Activated CD8-positive, alpha-beta T cell treated with anti-CD3 and anti-CD28 coated beads for 36 hours (primary cell): Measurements from ENCODE around the gene ALKAL2. TPM values are rescaled to one million over a fixed set of nuclear protein-coding genes. Genes with fewer than 3 reads are reported as not detected.

Source experiments
- ATAC-seq: fragments of 200-7000 bp; cut with Tn5 transposase; one replicate; pipeline ENCODE4 v1.10.0; 2021; ENCODE audit warnings: mild to moderate bottlenecking, moderate library complexity
- CTCF ChIA-PET: fragments of 350-600 bp; sonication (Branson Sonifier 250); formaldehyde crosslinking; loops from one replicate; lab custom pipeline; 2021; ENCODE audit warnings: antibody characterized with exemption; lab: Charles Lee
- POLR2A ChIA-PET: fragments of 350-600 bp; sonication (Branson Sonifier 250); formaldehyde crosslinking; loops from one replicate; lab custom pipeline; 2021; ENCODE audit warnings: antibody characterized with exemption; lab: Charles Lee
- DNase-seq: peaks from one replicate; pipeline ENCODE4 v3.0.0-alpha.2; 2020
- H3K27ac Mint-ChIP-seq: one replicate; pipeline ENCODE4 v1.8.0; 2021; ENCODE audit warnings: mild to moderate bottlenecking, mixed read lengths
- H3K27me3 Mint-ChIP-seq: one replicate; pipeline ENCODE4 v1.8.0; 2021; ENCODE audit warnings: mixed read lengths
- H3K36me3 Mint-ChIP-seq: one replicate; pipeline ENCODE4 v1.8.0; 2021; ENCODE audit warnings: low read depth, mixed read lengths
- H3K4me1 Mint-ChIP-seq: one replicate; pipeline ENCODE4 v1.8.0; 2021; ENCODE audit warnings: low read depth, mixed read lengths
- H3K4me3 Mint-ChIP-seq: one replicate; pipeline ENCODE4 v1.8.0; 2021; ENCODE audit warnings: mild to moderate bottlenecking, moderate library complexity, mixed read lengths
- H3K9me3 Mint-ChIP-seq: one replicate; pipeline ENCODE4 v1.8.0; 2021; ENCODE audit warnings: mixed read lengths
- intact Hi-C: fragments of 100-400 bp; cut with micrococcal nuclease; formaldehyde crosslinking; loops from one replicate; pipeline ENCODE4 v1.10.0; 2022
- total RNA-seq, 2 experiments: library from RNA; stranded (reverse); gene quantifications; one replicate each; pipeline ENCODE4 v1.2.3, GENCODE V29; 2021
- TF ChIP-seq, protein P1 (sequence below): fragments of 200-600 bp; IDR thresholded peaks from one replicate; pipeline ENCODE4 v1.8.0; 2022; ENCODE audit warnings: antibody characterized with exemption, mild to moderate bottlenecking

The ALKAL2 gene
- total RNA-seq, 2 experiments from 2014 or later: not detected

DNA sequence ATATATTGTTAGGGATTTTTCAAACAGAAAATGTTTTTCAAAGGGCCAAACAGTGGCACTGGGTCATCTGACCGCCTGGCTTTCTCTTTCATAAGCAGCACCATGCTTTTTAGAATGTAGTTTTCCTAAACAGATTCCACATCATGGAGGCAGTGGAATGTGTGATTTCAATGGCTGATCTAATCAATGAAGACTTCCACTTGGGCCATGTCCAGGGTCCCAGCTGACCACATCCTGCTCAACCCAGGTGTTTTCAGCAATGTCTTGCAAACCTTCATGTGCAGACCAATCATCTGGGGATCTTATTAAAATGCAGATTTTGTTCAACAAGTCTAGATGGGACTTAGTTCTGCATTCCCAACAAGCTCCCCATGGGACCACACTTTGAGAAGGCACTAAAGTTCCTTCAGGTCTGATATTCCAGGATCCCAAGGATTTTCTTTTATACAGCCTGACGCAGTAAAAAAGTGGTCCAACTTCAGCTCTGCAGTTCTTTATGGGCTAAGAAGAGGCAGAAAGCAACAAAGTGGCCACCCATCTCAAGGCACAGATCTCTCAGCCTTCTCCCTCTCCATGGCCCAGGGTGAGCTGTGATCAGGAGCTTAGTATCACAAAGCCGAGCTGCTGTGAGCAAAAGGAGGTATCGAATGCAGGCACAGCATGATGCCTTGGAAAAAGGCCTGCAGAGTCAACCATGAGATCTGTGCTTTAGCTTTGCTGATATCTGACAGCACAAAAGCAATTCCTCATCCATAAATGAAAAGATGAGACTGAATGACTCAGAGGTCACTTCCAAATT is 3.7 kb downstream of the ALKAL2 start:
- Mint-ChIP-seq H3K36me3 (peaks cover 17% of the 10 kb centered on the region), H3K27ac (no peak overlapping the region), H3K27me3 (peaks cover 11% of the 10 kb centered on the region), H3K9me3 (no peaks in the 10 kb centered on the region), H3K4me3 (no peak overlapping the region), H3K4me1 (peaks cover 6% of the 10 kb centered on the region)
- ChIA-PET CTCF (no interaction called here), POLR2A (no interaction called here)
- intact Hi-C loops: no loop called here
- no peak for ATAC-seq
- no peak for DNase-seq
- TF ChIP-seq, protein P1, sequence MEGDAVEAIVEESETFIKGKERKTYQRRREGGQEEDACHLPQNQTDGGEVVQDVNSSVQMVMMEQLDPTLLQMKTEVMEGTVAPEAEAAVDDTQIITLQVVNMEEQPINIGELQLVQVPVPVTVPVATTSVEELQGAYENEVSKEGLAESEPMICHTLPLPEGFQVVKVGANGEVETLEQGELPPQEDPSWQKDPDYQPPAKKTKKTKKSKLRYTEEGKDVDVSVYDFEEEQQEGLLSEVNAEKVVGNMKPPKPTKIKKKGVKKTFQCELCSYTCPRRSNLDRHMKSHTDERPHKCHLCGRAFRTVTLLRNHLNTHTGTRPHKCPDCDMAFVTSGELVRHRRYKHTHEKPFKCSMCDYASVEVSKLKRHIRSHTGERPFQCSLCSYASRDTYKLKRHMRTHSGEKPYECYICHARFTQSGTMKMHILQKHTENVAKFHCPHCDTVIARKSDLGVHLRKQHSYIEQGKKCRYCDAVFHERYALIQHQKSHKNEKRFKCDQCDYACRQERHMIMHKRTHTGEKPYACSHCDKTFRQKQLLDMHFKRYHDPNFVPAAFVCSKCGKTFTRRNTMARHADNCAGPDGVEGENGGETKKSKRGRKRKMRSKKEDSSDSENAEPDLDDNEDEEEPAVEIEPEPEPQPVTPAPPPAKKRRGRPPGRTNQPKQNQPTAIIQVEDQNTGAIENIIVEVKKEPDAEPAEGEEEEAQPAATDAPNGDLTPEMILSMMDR: no peak

DNA sequence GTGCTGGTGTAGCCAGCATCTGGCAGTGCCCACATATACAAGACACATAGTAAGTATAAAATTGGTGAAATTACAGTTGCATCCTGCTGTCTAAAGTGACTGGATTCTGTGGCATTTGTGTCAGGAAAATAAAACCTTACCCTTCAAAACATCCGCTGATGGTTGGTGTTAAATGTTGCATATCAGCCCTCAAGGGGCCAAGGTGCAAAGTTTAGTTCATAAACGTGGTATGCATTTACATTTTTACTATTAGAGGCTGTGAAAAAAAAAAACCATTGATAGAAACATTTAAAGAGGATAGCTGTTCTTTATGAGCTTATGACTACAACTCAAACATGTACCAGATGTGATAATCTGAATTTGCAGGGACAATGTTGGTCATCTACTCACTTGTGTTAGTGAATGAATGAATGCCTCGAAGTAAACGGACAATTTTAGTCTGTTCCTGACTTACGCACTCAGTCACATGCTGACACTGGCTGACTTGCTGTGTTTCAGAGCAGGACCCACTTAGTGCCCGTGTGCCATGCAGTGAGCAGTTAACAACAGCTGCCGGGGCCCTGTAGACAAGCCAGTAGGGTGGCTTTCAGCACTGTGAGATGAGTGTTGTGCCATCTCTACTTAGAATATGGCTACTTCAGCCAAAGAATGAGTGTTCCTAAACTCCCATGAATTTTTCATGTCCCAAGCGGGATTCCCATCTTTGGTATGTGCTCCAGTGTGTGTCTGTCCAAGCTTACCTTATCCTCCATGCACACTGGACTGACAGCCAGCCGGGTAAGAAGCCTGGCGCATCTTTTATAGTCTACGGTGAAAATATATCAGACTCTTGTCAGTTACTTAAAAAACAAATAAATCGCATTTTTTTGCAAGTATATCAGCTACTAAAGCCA is 5.3 kb downstream of the ALKAL2 start:
- peaks cover 4% of the 10 kb centered on the region for H3K4me1 Mint-ChIP-seq
- H3K4me3 Mint-ChIP-seq: no peak overlapping the region
- no peak overlapping the region for H3K27ac Mint-ChIP-seq
- ATAC-seq (no peak), DNase-seq (no peak)
- peaks cover 9% of the 10 kb centered on the region for H3K27me3 Mint-ChIP-seq
- peaks cover 25% of the 10 kb centered on the region for H3K36me3 Mint-ChIP-seq
- H3K9me3 Mint-ChIP-seq: no peaks in the 10 kb centered on the region
- TF ChIP-seq, protein P1: no peak
- ChIA-PET CTCF (interaction anchor here (1.5 kb wide), 1 partner anchor 8 kb away, joined by 4 read pairs; no protein-coding TSS in a partner anchor), POLR2A (interaction anchor here (1.3 kb wide), 1 partner anchor 10 kb away, joined by 5 read pairs; no protein-coding TSS in a partner anchor)
- intact Hi-C loops: no loop called here

DNA sequence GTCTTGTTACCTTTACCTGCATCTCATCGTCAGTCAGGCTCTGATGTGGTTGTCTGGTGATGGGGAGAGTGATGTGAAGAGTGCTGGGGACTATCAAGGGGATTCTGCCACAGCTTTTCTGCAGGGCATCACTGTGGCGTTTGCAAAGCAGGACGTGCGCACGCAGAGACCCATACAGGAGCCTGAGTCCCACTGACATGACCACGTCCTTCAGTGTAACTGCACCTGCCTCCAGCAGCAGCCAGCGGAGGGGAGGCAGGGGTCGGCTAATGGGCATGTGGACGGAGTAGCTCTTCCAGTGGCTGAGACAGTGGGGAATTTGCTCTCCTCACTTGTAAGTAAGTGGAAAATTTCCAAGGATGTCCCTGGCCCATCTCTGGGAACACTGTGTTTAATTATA is 6.5 kb downstream of the ALKAL2 start:
- H3K36me3 Mint-ChIP-seq: peaks cover 34% of the 10 kb centered on the region

DNA sequence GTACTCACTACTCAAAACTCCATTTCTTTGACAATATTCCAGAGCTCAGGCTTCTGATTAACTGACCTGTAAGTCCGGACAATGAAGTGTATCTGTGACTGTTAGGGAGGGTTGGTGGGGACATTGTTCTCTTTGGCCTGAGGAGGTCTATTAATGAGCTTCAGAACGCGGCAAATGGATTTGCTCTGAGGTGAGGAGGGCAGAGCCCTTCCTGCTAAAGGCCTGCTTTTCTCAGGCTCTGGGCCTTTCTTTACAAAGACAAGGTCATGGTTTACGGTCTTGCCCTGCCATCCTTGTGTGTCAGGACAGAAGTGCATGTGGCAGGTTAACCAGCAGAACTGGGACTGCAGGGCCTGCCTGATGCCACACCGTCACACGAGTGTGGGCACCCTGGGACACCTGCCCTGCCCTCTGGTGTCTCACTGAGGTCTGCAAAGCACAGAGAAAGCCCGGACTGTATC is 7.2 kb downstream of the ALKAL2 start:
- Mint-ChIP-seq H3K36me3 (peaks cover 37% of the 10 kb centered on the region), H3K27me3 (no peaks in the 10 kb centered on the region), H3K4me3 (no peak overlapping the region), H3K27ac (no peak overlapping the region), H3K9me3 (no peaks in the 10 kb centered on the region), H3K4me1 (no peaks in the 10 kb centered on the region)
- TF ChIP-seq, protein P1: no peak
- DNase-seq: no peak
- ATAC-seq: no peak
- intact Hi-C loops: no loop called here
- POLR2A ChIA-PET: interaction anchor here (0.9 to 1.0 kb wide), 2 partner anchors 8 to 30 kb away, joined by 3 to 4 read pairs; no protein-coding TSS in a partner anchor
- CTCF ChIA-PET: interaction anchor here (0.9 kb wide), 1 partner anchor 10 kb away, joined by 3 read pairs; no protein-coding TSS in a partner anchor

More for the DNA sequence above, 6.5 kb downstream of the ALKAL2 start:
- DNase-seq (no peak), ATAC-seq (no peak)
- no peaks in the 10 kb centered on the region for H3K4me1 Mint-ChIP-seq
- no peak overlapping the region for H3K4me3 Mint-ChIP-seq
- intact Hi-C loops: no loop called here
- CTCF ChIA-PET: no interaction called here
- TF ChIP-seq, protein P1: no peak
- POLR2A ChIA-PET: interaction anchor here (0.9 to 1.0 kb wide), 2 partner anchors 9 to 30 kb away, joined by 3 to 4 read pairs; no protein-coding TSS in a partner anchor
- no peaks in the 10 kb centered on the region for H3K9me3 Mint-ChIP-seq
- no peak overlapping the region for H3K27ac Mint-ChIP-seq
- peaks cover 3% of the 10 kb centered on the region for H3K27me3 Mint-ChIP-seq
